GM13977 (cell line): ENCODE results near the gene TMEM8B.
"Not testable (repeated sequence)": the region's sequence is repeated elsewhere in the genome, so short reads cannot be mapped to it uniquely, and the experiment has no call there.

ENCODE experiments used
- DNase-seq: peaks from one replicate; pipeline ENCODE4 v3.0.0; 2012; ENCODE audit warnings: low spot score
- CTCF ChIP-seq: IDR thresholded peaks from 2 replicates; pipeline ENCODE4 v1.5.1; 2012; ENCODE audit warnings: mild to moderate bottlenecking, control low read depth; ENCODE audit not compliant: insufficient read depth; ENCODE audit errors: extremely low read depth, missing control alignments
- in situ Hi-C: fragments of 300-500 bp; cut with MboI; formaldehyde crosslinking; loops from one replicate; pipeline ENCODE4 v1.12.0; 2022; ENCODE audit warnings: low sequenced_read_pairs, low pct_unique_long_range_greater_than_20kb, mixed read lengths, inconsistent platforms; ENCODE audit not compliant: unreplicated experiment

Gene TMEM8B

GRCh38 chr9:35909687-35910612, 80.9 kb downstream of the TMEM8B start:
- no peak for DNase-seq
- in situ Hi-C loops, result no loop called here
- TF ChIP-seq CTCF, result no peak

- peak; percentile 58 for DNase-seq
- in situ Hi-C loops, result no loop called here
- TF ChIP-seq CTCF, result peak; percentile 42
Observed at GRCh38 chr9:35910613-35911359, 81.8 kb downstream of the TMEM8B start.

- no peak for TF ChIP-seq CTCF
- no peak for DNase-seq
- in situ Hi-C loops, result no loop called here
Observed at GRCh38 chr9:35911690-35912089, 82.7 kb downstream of the TMEM8B start.

- no peak for TF ChIP-seq CTCF
- DNase-seq, result no peak
- in situ Hi-C loops, result no loop called here
Observed at GRCh38 chr9:35912791-35913400, 83.9 kb downstream of the TMEM8B start.

- DNase-seq, in situ Hi-C loops: not testable (repeated sequence)
Observed at GRCh38 chr9:35913429-35913828, 84.4 kb downstream of the TMEM8B start.

GRCh38 chr9:35914301-35914807, 85.3 kb downstream of the TMEM8B start:
- no peak for DNase-seq
- in situ Hi-C loops, result no loop called here
- TF ChIP-seq CTCF, result no peak
